BE2C (cell line): ENCODE results near the gene PDGFC.

ENCODE experiments used
- DNase-seq: peaks from one replicate; pipeline ENCODE4 v3.0.0-alpha.2; 2020
- H3K27me3 ChIP-seq: fragments of 250-450 bp; sonication (Bioruptor Pico); 2 replicates; pipeline ENCODE4 v1.5.1; 2020; ENCODE audit warnings: mild to moderate bottlenecking
- H3K36me3 ChIP-seq: fragments of 250-450 bp; sonication (Bioruptor Pico); 2 replicates; pipeline ENCODE4 v1.5.1; 2020; ENCODE audit warnings: mild to moderate bottlenecking
- H3K4me1 ChIP-seq: fragments of 250-450 bp; sonication (Bioruptor Pico); 2 replicates; pipeline ENCODE4 v1.5.1; 2020
- H3K4me3 ChIP-seq: 2 replicates; pipeline ENCODE4 v1.5.1; 2011; ENCODE audit warnings: low read depth, low read length
- H3K9me3 ChIP-seq: fragments of 250-450 bp; sonication (Bioruptor Pico); 2 replicates; pipeline ENCODE4 v1.5.1; 2020
- TF ChIP-seq, protein P1 (sequence below): IDR thresholded peaks from 2 replicates; pipeline ENCODE4 v1.5.1; 2012; ENCODE audit warnings: mild to moderate bottlenecking, low read depth, low read length

The PDGFC gene

GRCh38 chr4:156885374-156885773 lies 86.2 kb downstream of the PDGFC start:
- TF ChIP-seq, protein P1, sequence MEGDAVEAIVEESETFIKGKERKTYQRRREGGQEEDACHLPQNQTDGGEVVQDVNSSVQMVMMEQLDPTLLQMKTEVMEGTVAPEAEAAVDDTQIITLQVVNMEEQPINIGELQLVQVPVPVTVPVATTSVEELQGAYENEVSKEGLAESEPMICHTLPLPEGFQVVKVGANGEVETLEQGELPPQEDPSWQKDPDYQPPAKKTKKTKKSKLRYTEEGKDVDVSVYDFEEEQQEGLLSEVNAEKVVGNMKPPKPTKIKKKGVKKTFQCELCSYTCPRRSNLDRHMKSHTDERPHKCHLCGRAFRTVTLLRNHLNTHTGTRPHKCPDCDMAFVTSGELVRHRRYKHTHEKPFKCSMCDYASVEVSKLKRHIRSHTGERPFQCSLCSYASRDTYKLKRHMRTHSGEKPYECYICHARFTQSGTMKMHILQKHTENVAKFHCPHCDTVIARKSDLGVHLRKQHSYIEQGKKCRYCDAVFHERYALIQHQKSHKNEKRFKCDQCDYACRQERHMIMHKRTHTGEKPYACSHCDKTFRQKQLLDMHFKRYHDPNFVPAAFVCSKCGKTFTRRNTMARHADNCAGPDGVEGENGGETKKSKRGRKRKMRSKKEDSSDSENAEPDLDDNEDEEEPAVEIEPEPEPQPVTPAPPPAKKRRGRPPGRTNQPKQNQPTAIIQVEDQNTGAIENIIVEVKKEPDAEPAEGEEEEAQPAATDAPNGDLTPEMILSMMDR: no peak
- no peak overlapping the region for H3K4me3 ChIP-seq
- H3K36me3 ChIP-seq: no peaks in the 10 kb centered on the region
- no peaks in the 10 kb centered on the region for H3K4me1 ChIP-seq
- no peaks in the 10 kb centered on the region for H3K9me3 ChIP-seq
- DNase-seq: no peak
- no peaks in the 10 kb centered on the region for H3K27me3 ChIP-seq

- no peaks in the 10 kb centered on the region for H3K36me3 ChIP-seq
- no peaks in the 10 kb centered on the region for H3K4me1 ChIP-seq
- no peak for DNase-seq
- no peak overlapping the region for H3K4me3 ChIP-seq
- no peaks in the 10 kb centered on the region for H3K9me3 ChIP-seq
- no peaks in the 10 kb centered on the region for H3K27me3 ChIP-seq
- TF ChIP-seq, protein P1: no peak
Measured at GRCh38 chr4:156884183-156884582, 87.4 kb downstream of the PDGFC start.

- no peaks in the 10 kb centered on the region for H3K36me3 ChIP-seq
- no peaks in the 10 kb centered on the region for H3K27me3 ChIP-seq
- no peaks in the 10 kb centered on the region for H3K9me3 ChIP-seq
- TF ChIP-seq, protein P1: no peak
- DNase-seq: no peak
- no peaks in the 10 kb centered on the region for H3K4me1 ChIP-seq
- no peak overlapping the region for H3K4me3 ChIP-seq
Measured at GRCh38 chr4:156875704-156876103, 95.9 kb downstream of the PDGFC start.

- H3K27me3 ChIP-seq: no peaks in the 10 kb centered on the region
- H3K36me3 ChIP-seq: no peaks in the 10 kb centered on the region
- DNase-seq: no peak
- no peak overlapping the region for H3K4me3 ChIP-seq
- no peaks in the 10 kb centered on the region for H3K4me1 ChIP-seq
- H3K9me3 ChIP-seq: no peaks in the 10 kb centered on the region
- TF ChIP-seq, protein P1: no peak
Measured at GRCh38 chr4:156875055-156875454, 96.5 kb downstream of the PDGFC start.

- no peak overlapping the region for H3K4me3 ChIP-seq
- TF ChIP-seq, protein P1: no peak
Measured at GRCh38 chr4:156873799-156874198, 97.8 kb downstream of the PDGFC start.

DNA sequence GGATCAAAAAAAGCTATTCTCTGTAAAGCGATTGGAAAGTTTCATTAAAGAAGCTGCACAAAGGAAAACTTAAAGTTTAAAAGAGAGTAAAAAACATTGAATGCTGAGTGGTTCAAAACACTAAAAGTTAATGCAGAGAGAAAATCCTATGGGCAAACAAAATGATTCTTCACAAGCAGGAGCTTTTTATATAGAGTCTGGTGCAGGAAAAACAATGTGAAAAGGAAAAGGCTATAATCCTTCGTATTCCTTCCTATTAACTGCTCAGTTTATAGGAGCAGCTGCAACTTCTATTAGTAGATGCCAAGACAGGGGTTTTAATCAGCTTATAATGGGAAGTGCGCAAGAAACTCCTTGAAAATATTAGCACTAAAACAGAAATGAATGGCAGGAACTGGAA lies 100.7 kb downstream of the PDGFC start:
- H3K4me3 ChIP-seq: no peak overlapping the region
- no peak for DNase-seq
- TF ChIP-seq, protein P1: no peak

More at GRCh38 chr4:156873799-156874198, 97.8 kb downstream of the PDGFC start:
- no peaks in the 10 kb centered on the region for H3K27me3 ChIP-seq
- no peaks in the 10 kb centered on the region for H3K36me3 ChIP-seq
- H3K4me1 ChIP-seq: no peaks in the 10 kb centered on the region
- H3K9me3 ChIP-seq: no peaks in the 10 kb centered on the region
- no peak for DNase-seq

More for the DNA sequence above, 100.7 kb downstream of the PDGFC start:
- no peaks in the 10 kb centered on the region for H3K4me1 ChIP-seq
- no peaks in the 10 kb centered on the region for H3K36me3 ChIP-seq
- H3K9me3 ChIP-seq: no peaks in the 10 kb centered on the region
- no peaks in the 10 kb centered on the region for H3K27me3 ChIP-seq
